Common myeloid progenitor, CD34-positive (primary cell): Measurements from ENCODE around the gene ERCC5. TPM values are rescaled to one million over a fixed set of nuclear protein-coding genes. Genes with fewer than 3 reads are reported as not detected.
A peak's percentile ranks its signal among the peaks of the same experiment; 100 is the strongest.

Source experiments
- CTCF ChIA-PET: fragments of 350-600 bp; sonication (Branson Sonifier 250); formaldehyde crosslinking; loops from one replicate; lab custom pipeline; 2021; ENCODE audit warnings: antibody characterized with exemption; lab: Charles Lee
- POLR2A ChIA-PET: fragments of 350-600 bp; sonication (Branson Sonifier 250); formaldehyde crosslinking; loops from one replicate; lab custom pipeline; 2021; ENCODE audit warnings: antibody characterized with exemption; lab: Charles Lee
- DNase-seq, 3 donors: peaks; one replicate each; pipeline versions ENCODE4 v3.0.0 to v3.0.0-alpha.2; 2013
- H3K27ac ChIP-seq, 2 experiments: 1 replicate in 1 of 2; 2 replicates in 1 of 2; pipeline ENCODE4 v1.7.0; 2013; ENCODE audit warnings: inconsistent platforms in 2 of 2, low read length in 2 of 2, mild to moderate bottlenecking in 2 of 2, low read depth in 1 of 2, moderate library complexity in 1 of 2; ENCODE audit not compliant: severe bottlenecking in 2 of 2, insufficient read depth in 1 of 2, poor library complexity in 1 of 2
- H3K27me3 ChIP-seq, 5 experiments: replicated peaks in 2 of 5; 1 replicate in 3 of 5; 2 replicates in 2 of 5; pipeline versions ENCODE4 v1.6.1 to v1.7.0; 2013; ENCODE audit warnings: low read length in 4 of 5, mild to moderate bottlenecking in 2 of 5, moderate library complexity in 2 of 5, inconsistent platforms in 1 of 5; ENCODE audit not compliant: insufficient read depth in 5 of 5, control insufficient read depth in 4 of 5
- H3K36me3 ChIP-seq, 4 experiments: 1 replicate in 2 of 4; 2 replicates in 2 of 4; pipeline versions ENCODE4 v1.6.1 to v1.7.0; 2013; ENCODE audit warnings: low read length in 3 of 4, control low read depth in 1 of 4, mild to moderate bottlenecking in 1 of 4; ENCODE audit not compliant: control insufficient read depth in 4 of 4, insufficient read depth in 4 of 4
- H3K4me1 ChIP-seq, 4 experiments: 1 replicate in 3 of 4; 2 replicates in 1 of 4; pipeline versions ENCODE4 v1.6.1 to v1.7.1; 2013; ENCODE audit warnings: low read length in 3 of 4, mild to moderate bottlenecking in 3 of 4, control low read depth in 1 of 4, inconsistent platforms in 1 of 4, moderate library complexity in 1 of 4; ENCODE audit not compliant: control insufficient read depth in 4 of 4, insufficient read depth in 4 of 4; ENCODE audit errors: control extremely low read depth in 1 of 4
- H3K4me3 ChIP-seq, 7 experiments: 1 replicate in 4 of 7; 2 replicates in 3 of 7; pipeline versions ENCODE4 v1.5.1 to v1.7.0; 2013; ENCODE audit warnings: mild to moderate bottlenecking in 7 of 7, low read length in 6 of 7, moderate library complexity in 6 of 7, inconsistent platforms in 2 of 7, low read depth in 2 of 7, control low read depth in 1 of 7; ENCODE audit not compliant: insufficient read depth in 4 of 7, control insufficient read depth in 1 of 7; ENCODE audit errors: extremely low read depth in 1 of 7
- H3K9me3 ChIP-seq, 5 experiments: 1 replicate in 4 of 5; 2 replicates in 1 of 5; pipeline versions ENCODE4 v1.6.1 to v1.7.1; 2013; ENCODE audit warnings: low read length in 4 of 5, mild to moderate bottlenecking in 2 of 5, inconsistent platforms in 1 of 5, low read depth in 1 of 5, moderate library complexity in 1 of 5; ENCODE audit not compliant: control insufficient read depth in 4 of 5, insufficient read depth in 2 of 5; ENCODE audit errors: control extremely low read depth in 1 of 5
- WGBS: methylation state at CpG from one replicate; pipeline ENCODE4 v1.1.5; 2013; ENCODE audit not compliant: insufficient coverage; 5-methylcytosine and 5-hydroxymethylcytosine counted together
- polyA plus RNA-seq: library from polyadenylated mRNA; unstranded; fragments of 120-200 nt; gene quantifications from one replicate; pipeline ENCODE4 v1.2.1, GENCODE V29; 2013

ERCC5 gene
- 88.1 TPM for polyA plus RNA-seq

- peaks cover 0 to 23% (median 6%) of the 10 kb centered on the region in 4 experiments for H3K36me3 ChIP-seq
- peak within 1 kb of the TSS; percentile 87 to 100 (median 98) for H3K4me3 ChIP-seq
- H3K27me3 ChIP-seq, result no peaks in the 10 kb centered on the region
- CTCF ChIA-PET, result interaction anchor here (0.8 to 1.9 kb wide), 12 partner anchors 15 to 264 kb away, joined by 3 to 7 read pairs (median 4); no protein-coding TSS in a partner anchor
- peaks cover 3 to 25% (median 18%) of the 10 kb centered on the region in 4 experiments for H3K4me1 ChIP-seq
- H3K27ac ChIP-seq, result peak within 1 kb of the TSS; percentile 92 to 97
- no peaks in the 10 kb centered on the region for H3K9me3 ChIP-seq
- WGBS, result 0% methylated on average over 46 of the region's 49 CpGs
- DNase-seq, result peak; percentile 98 to 99 (median 99)
- POLR2A ChIA-PET, result interaction anchor here (0.7 to 1.9 kb wide), 5 partner anchors 9 to 249 kb away, joined by 3 to 17 read pairs (median 7); partner anchors contain the start of genes TEX30 and TPP2
Observed at GRCh38 chr13:102845630-102846260, at the start of gene ERCC5. ERCC5 (plus strand) TSS chr13:102846032; CDS start chr13:102846267, 235 bp downstream.

GRCh38 chr13:102798581-102799425 is 47.0 kb upstream of the ERCC5 start, which contains the start of the genes BIVM and POGLUT2:
BIVM (plus strand) TSS chr13:102799119; CDS start chr13:102807268, 8,149 bp downstream.
POGLUT2 (minus strand) TSS chr13:102798976; CDS start chr13:102798670, 306 bp downstream.
- Histone ChIP-seq H3K4me3 (peak within 1 kb of the TSS; percentile 67 to 97 (median 85)), H3K4me1 (peaks cover 12 to 45% (median 29%) of the 10 kb centered on the region in 4 experiments), H3K27me3 (no peaks in the 10 kb centered on the region), H3K36me3 (peaks cover 0 to 5% (median under 1%) of the 10 kb centered on the region in 4 experiments), H3K27ac (peak within 1 kb of the TSS in 1 of 2 experiments; percentile 49), H3K9me3 (no peaks in the 10 kb centered on the region)
- POLR2A ChIA-PET, result interaction anchor here (1.1 to 2.4 kb wide), 2 partner anchors 19 to 25 kb away, joined by 4 to 15 read pairs; partner anchors contain the start of gene TEX30
- DNase-seq, result peak; percentile 77 to 90 (median 89)
- CTCF ChIA-PET, result interaction anchor here (1.1 to 7.8 kb wide), 9 partner anchors 14 to 219 kb away, joined by 3 to 77 read pairs (median 6); partner anchors contain the start of genes ERCC5 and TEX30
- 0% methylated on average over 72 of the region's 72 CpGs for WGBS

- ChIA-PET POLR2A (interaction anchor here (0.7 to 2.4 kb wide), 3 partner anchors 20 to 27 kb away, joined by 3 to 15 read pairs (median 4); partner anchors contain the start of gene TEX30), CTCF (interaction anchor here (0.9 to 7.8 kb wide), 14 partner anchors 11 to 220 kb away, joined by 3 to 77 read pairs (median 5); partner anchors contain the start of genes ERCC5 and TEX30)
- no peak for DNase-seq
- Histone ChIP-seq H3K27ac (peak overlapping the region in 1 of 2 experiments; percentile 49), H3K36me3 (peaks cover 0 to 5% (median 0%) of the 10 kb centered on the region in 4 experiments), H3K4me1 (peaks cover 12 to 47% (median 30%) of the 10 kb centered on the region in 4 experiments), H3K27me3 (no peaks in the 10 kb centered on the region), H3K4me3 (peak overlapping the region; percentile 67 to 97 (median 85)), H3K9me3 (no peaks in the 10 kb centered on the region)
- under 1% methylated on average over 55 of the region's 69 CpGs for WGBS
Observed at GRCh38 chr13:102799426-102800144, 46.2 kb upstream of the ERCC5 start.

- DNase-seq, result peak; percentile 88 to 93 (median 93)
Observed at GRCh38 chr13:102800145-102801041, 45.4 kb upstream of the ERCC5 start.

GRCh38 chr13:102805680-102806079 is 40.2 kb upstream of the ERCC5 start:
- Histone ChIP-seq H3K4me3 (no peak overlapping the region), H3K9me3 (peaks cover 0 to 8% (median 3%) of the 10 kb centered on the region in 5 experiments), H3K36me3 (peaks cover 0 to 32% (median 18%) of the 10 kb centered on the region in 4 experiments), H3K27me3 (no peaks in the 10 kb centered on the region), H3K4me1 (peaks cover 3 to 28% (median 15%) of the 10 kb centered on the region in 4 experiments), H3K27ac (no peak overlapping the region)
- DNase-seq, result no peak
- ChIA-PET POLR2A (no interaction called here), CTCF (no interaction called here)
- WGBS, result no CpG with 5 or more reads among the region's 3 CpGs

More at GRCh38 chr13:102800145-102801041, 45.4 kb upstream of the ERCC5 start:
- Histone ChIP-seq H3K36me3 (peaks cover 0 to 10% (median under 1%) of the 10 kb centered on the region in 4 experiments), H3K27me3 (no peaks in the 10 kb centered on the region), H3K9me3 (no peaks in the 10 kb centered on the region), H3K4me1 (peaks cover 12 to 47% (median 30%) of the 10 kb centered on the region in 4 experiments), H3K27ac (peak overlapping the region; percentile 61 to 85), H3K4me3 (peak overlapping the region; percentile 67 to 97 (median 85))
- ChIA-PET POLR2A (interaction anchor here (0.7 to 2.4 kb wide), 3 partner anchors 21 to 28 kb away, joined by 3 to 15 read pairs (median 4); partner anchors contain the start of gene TEX30), CTCF (interaction anchor here (0.6 to 7.8 kb wide), 21 partner anchors 9 to 340 kb away, joined by 3 to 77 read pairs (median 4); partner anchors contain the start of genes ERCC5 and TEX30)
- under 1% methylated on average over 74 of the region's 81 CpGs for WGBS
